Mesenchymal stem cell (in vitro differentiated cells and primary cell): ENCODE measurements around the gene UNKL.
"Not testable (repeated sequence)": the region's sequence is repeated elsewhere in the genome, so short reads cannot be mapped to it uniquely, and the experiment has no call there.

ENCODE experiments used
- DNase-seq: peaks from one replicate; pipeline ENCODE4 v3.0.0-alpha.2; 2013
- H2AFZ ChIP-seq: one replicate; pipeline ENCODE4 v1.6.1; 2013; ENCODE audit warnings: low read depth, mild to moderate bottlenecking, control low read depth, inconsistent platforms, low read length, moderate library complexity
- H2AK5ac ChIP-seq: 2 replicates; pipeline ENCODE4 v1.6.1; 2013; ENCODE audit warnings: low read length, moderate library complexity, mild to moderate bottlenecking, inconsistent platforms; ENCODE audit not compliant: severe bottlenecking
- H2BK120ac ChIP-seq: one replicate; pipeline ENCODE4 v1.6.1; 2013; ENCODE audit warnings: low read depth, mild to moderate bottlenecking, inconsistent platforms, low read length, moderate library complexity
- H2BK12ac ChIP-seq, 2 experiments: one replicate each; pipeline ENCODE4 v1.6.1; 2013; ENCODE audit warnings: inconsistent platforms in 2 of 2, low read length in 2 of 2, mild to moderate bottlenecking in 2 of 2, moderate library complexity in 2 of 2, control low read depth in 1 of 2
- H2BK15ac ChIP-seq: one replicate; pipeline ENCODE4 v1.6.1; 2013; ENCODE audit warnings: mild to moderate bottlenecking, low read depth, inconsistent platforms; ENCODE audit not compliant: poor library complexity, severe bottlenecking
- H2BK5ac ChIP-seq: 2 replicates; pipeline ENCODE4 v1.6.1; 2013; ENCODE audit warnings: low read depth, mild to moderate bottlenecking, low read length, control low read depth, inconsistent platforms; ENCODE audit not compliant: poor library complexity, severe bottlenecking
- H3K14ac ChIP-seq, 2 experiments: one replicate each; pipeline ENCODE4 v1.6.1; 2013; ENCODE audit warnings: inconsistent platforms in 2 of 2, low read length in 2 of 2, control low read depth in 1 of 2, mild to moderate bottlenecking in 1 of 2, moderate library complexity in 1 of 2
- H3K18ac ChIP-seq, 2 experiments: one replicate each; pipeline ENCODE4 v1.6.1; 2013; ENCODE audit warnings: inconsistent platforms in 2 of 2, low read length in 2 of 2, control low read depth in 1 of 2, low read depth in 1 of 2, mild to moderate bottlenecking in 1 of 2
- H3K23ac ChIP-seq, 2 experiments: one replicate each; pipeline ENCODE4 v1.6.1; 2013; ENCODE audit warnings: inconsistent platforms in 2 of 2, low read length in 2 of 2, mild to moderate bottlenecking in 2 of 2, moderate library complexity in 2 of 2, control low read depth in 1 of 2
- H3K27ac ChIP-seq: 2 replicates; pipeline ENCODE4 v1.5.1; 2013; ENCODE audit warnings: mild to moderate bottlenecking, moderate library complexity, low read length, control low read depth, inconsistent platforms; ENCODE audit not compliant: poor library complexity, severe bottlenecking
- H3K27me3 ChIP-seq, 2 experiments: 2 replicates each; pipeline versions ENCODE4 v1.6.1 to v1.7.0; 2013; ENCODE audit warnings: low read length in 2 of 2, mild to moderate bottlenecking in 2 of 2, moderate library complexity in 2 of 2, control low read depth in 1 of 2, inconsistent platforms in 1 of 2; ENCODE audit not compliant: control insufficient read depth in 1 of 2, insufficient read depth in 1 of 2
- H3K36me3 ChIP-seq, 2 experiments: 2 replicates each; pipeline versions ENCODE4 v1.6.1 to v1.7.0; 2013; ENCODE audit warnings: low read length in 2 of 2, control low read depth in 1 of 2, inconsistent platforms in 1 of 2, low read depth in 1 of 2, mild to moderate bottlenecking in 1 of 2; ENCODE audit not compliant: insufficient read depth in 2 of 2, control insufficient read depth in 1 of 2
- H3K4ac ChIP-seq, 2 experiments: one replicate each; pipeline ENCODE4 v1.6.1; 2013; ENCODE audit warnings: inconsistent platforms in 2 of 2, low read length in 2 of 2, mild to moderate bottlenecking in 2 of 2, moderate library complexity in 2 of 2, control low read depth in 1 of 2, low read depth in 1 of 2
- H3K4me1 ChIP-seq: 2 replicates; pipeline ENCODE4 v1.6.1; 2013; ENCODE audit warnings: low read depth, low read length, control low read depth; ENCODE audit not compliant: control insufficient read depth, insufficient read depth
- H3K4me2 ChIP-seq: 2 replicates; pipeline ENCODE4 v1.6.1; 2013; ENCODE audit warnings: low read length, mild to moderate bottlenecking, inconsistent platforms; ENCODE audit not compliant: poor library complexity, severe bottlenecking
- H3K4me3 ChIP-seq, 2 experiments: 2 replicates each; pipeline versions ENCODE4 v1.5.1 to v1.7.0; 2013; ENCODE audit warnings: low read length in 2 of 2, mild to moderate bottlenecking in 2 of 2, control low read depth in 1 of 2, low read depth in 1 of 2; ENCODE audit not compliant: insufficient read depth in 1 of 2
- H3K79me1 ChIP-seq: replicated peaks from 2 replicates; pipeline ENCODE4 v1.6.1; 2013; ENCODE audit warnings: mild to moderate bottlenecking, control low read depth, low read length, inconsistent platforms; ENCODE audit not compliant: poor library complexity, severe bottlenecking
- H3K9ac ChIP-seq: 2 replicates; pipeline ENCODE4 v1.7.0; 2013; ENCODE audit warnings: mild to moderate bottlenecking, low read length, moderate library complexity
- H3K9me3 ChIP-seq: 2 replicates; pipeline ENCODE4 v1.7.0; 2013; ENCODE audit warnings: mild to moderate bottlenecking, low read length; ENCODE audit not compliant: control insufficient read depth
- H4K8ac ChIP-seq: one replicate; pipeline ENCODE4 v1.6.1; 2013; ENCODE audit warnings: inconsistent platforms, mild to moderate bottlenecking, low read length, moderate library complexity
- H4K91ac ChIP-seq: one replicate; pipeline ENCODE4 v1.6.1; 2013; ENCODE audit warnings: mild to moderate bottlenecking, low read length, inconsistent platforms
- whole genome bisulfite sequencing: methylation state at CpG from one replicate; pipeline ENCODE4 v1.1.7; 2013; ENCODE audit warnings: mixed read lengths; 5-methylcytosine and 5-hydroxymethylcytosine counted together

The UNKL gene

GRCh38 chr16:1443403-1443973 lies 29.0 kb upstream of the UNKL start:
- Histone ChIP-seq H4K91ac (no peak overlapping the region), H2BK12ac (no peak overlapping the region), H3K4ac (no peak overlapping the region), H3K79me1 (peaks cover 2% of the 10 kb centered on the region), H2BK120ac (no peak overlapping the region), H2AFZ (no peak overlapping the region), H3K4me2 (no peak overlapping the region), H4K8ac (no peak overlapping the region), H2BK15ac (no peak overlapping the region), H2BK5ac (no peak overlapping the region), H3K4me3 (no peak overlapping the region), H2AK5ac (no peak overlapping the region), H3K23ac (no peak overlapping the region), H3K9me3 (no peaks in the 10 kb centered on the region), H3K27me3 (no peaks in the 10 kb centered on the region), H3K9ac (no peak overlapping the region), H3K36me3 (peaks cover 18 to 39% of the 10 kb centered on the region in 2 experiments), H3K14ac (no peak overlapping the region), H3K18ac (no peak overlapping the region), H3K27ac (no peak overlapping the region), H3K4me1 (peaks cover 8% of the 10 kb centered on the region)
- no peak for DNase-seq
- 87% methylated on average over 37 of the region's 38 CpGs for WGBS

- DNase-seq: no peak
- no peak overlapping the region for H3K4ac ChIP-seq
- peaks cover 11 to 31% of the 10 kb centered on the region in 2 experiments for H3K36me3 ChIP-seq
- H3K9me3 ChIP-seq: no peaks in the 10 kb centered on the region
- H3K14ac ChIP-seq: no peak overlapping the region
- H3K27ac ChIP-seq: no peak overlapping the region
- H3K79me1 ChIP-seq: peaks cover 1% of the 10 kb centered on the region
- no peak overlapping the region for H4K91ac ChIP-seq
- peaks cover 16% of the 10 kb centered on the region for H3K4me1 ChIP-seq
- H3K4me2 ChIP-seq: no peak overlapping the region
- H3K27me3 ChIP-seq: no peaks in the 10 kb centered on the region
- no peak overlapping the region for H2BK5ac ChIP-seq
- no peak overlapping the region for H2AK5ac ChIP-seq
- H2BK12ac ChIP-seq: no peak overlapping the region
- 90% methylated on average over 24 of the region's 24 CpGs for WGBS
- H3K23ac ChIP-seq: no peak overlapping the region
- H3K4me3 ChIP-seq: no peak overlapping the region
- H4K8ac ChIP-seq: no peak overlapping the region
- no peak overlapping the region for H2AFZ ChIP-seq
- no peak overlapping the region for H3K18ac ChIP-seq
- no peak overlapping the region for H3K9ac ChIP-seq
- H2BK15ac ChIP-seq: no peak overlapping the region
- no peak overlapping the region for H2BK120ac ChIP-seq
Measured at GRCh38 chr16:1442697-1443096, 28.2 kb upstream of the UNKL start.

GRCh38 chr16:1441391-1441829 lies 26.9 kb upstream of the UNKL start:
- Histone ChIP-seq H3K27me3 (no peaks in the 10 kb centered on the region), H2BK15ac (no peak overlapping the region), H3K36me3 (peaks cover 9 to 23% of the 10 kb centered on the region in 2 experiments), H2BK5ac (no peak overlapping the region), H3K14ac (no peak overlapping the region), H3K4me2 (no peak overlapping the region), H2BK120ac (no peak overlapping the region), H3K4ac (no peak overlapping the region), H2BK12ac (no peak overlapping the region), H2AFZ (no peak overlapping the region), H3K79me1 (no peaks in the 10 kb centered on the region), H3K4me1 (peaks cover 16% of the 10 kb centered on the region), H3K9ac (no peak overlapping the region), H3K18ac (no peak overlapping the region), H2AK5ac (no peak overlapping the region), H3K4me3 (no peak overlapping the region), H3K23ac (no peak overlapping the region), H4K91ac (no peak overlapping the region), H4K8ac (no peak overlapping the region), H3K9me3 (no peaks in the 10 kb centered on the region), H3K27ac (no peak overlapping the region)
- 89% methylated on average over 22 of the region's 22 CpGs for WGBS
- DNase-seq: no peak

GRCh38 chr16:1439699-1440074 lies 25.2 kb upstream of the UNKL start:
- H2BK12ac ChIP-seq, H4K8ac ChIP-seq: not testable (repeated sequence)
- WGBS: 83% methylated on average over 4 of the region's 4 CpGs

More at GRCh38 chr16:1439699-1440074, 25.2 kb upstream of the UNKL start:
- H3K9me3 ChIP-seq, H3K79me1 ChIP-seq, H4K91ac ChIP-seq, H3K23ac ChIP-seq, H2BK120ac ChIP-seq, H2BK15ac ChIP-seq, H3K9ac ChIP-seq, H2AK5ac ChIP-seq, H3K27ac ChIP-seq, H3K14ac ChIP-seq, H3K18ac ChIP-seq, H3K36me3 ChIP-seq, DNase-seq, H3K4ac ChIP-seq, H2BK5ac ChIP-seq, H3K4me2 ChIP-seq, H3K27me3 ChIP-seq, H2AFZ ChIP-seq, H3K4me3 ChIP-seq: not testable (repeated sequence)
- H3K4me1 ChIP-seq: peaks cover 16% of the 10 kb centered on the region
